GM19452 (cell line): Measurements from ENCODE around the gene ILK.

Experiments
- ATAC-seq: cut with Tn5 transposase; IDR thresholded peaks from one replicate; pipeline ENCODE4 v1.9.1; 2021; ENCODE audit not compliant: unreplicated experiment

Gene ILK

DNA sequence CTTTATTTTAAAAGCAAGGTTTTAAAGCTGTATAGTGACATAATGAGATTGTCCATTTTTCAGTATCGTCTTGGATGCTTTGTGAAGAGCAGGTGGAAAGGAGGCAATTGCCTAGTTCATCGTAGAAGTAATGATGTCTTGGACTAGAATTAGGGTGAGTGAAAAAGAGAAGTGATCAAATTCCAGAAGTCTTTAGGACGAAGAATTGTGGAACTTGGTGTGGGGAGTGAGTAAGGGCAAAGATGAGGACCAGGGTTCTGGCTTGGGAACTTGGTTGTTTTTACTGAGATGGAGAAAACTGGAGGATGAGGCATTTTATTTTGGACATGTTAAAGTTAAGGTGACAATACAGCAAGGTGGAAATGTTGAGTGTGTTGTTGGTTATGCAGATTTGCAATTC, 1.2 kb downstream of the ILK start:
- ATAC-seq = no peak

DNA sequence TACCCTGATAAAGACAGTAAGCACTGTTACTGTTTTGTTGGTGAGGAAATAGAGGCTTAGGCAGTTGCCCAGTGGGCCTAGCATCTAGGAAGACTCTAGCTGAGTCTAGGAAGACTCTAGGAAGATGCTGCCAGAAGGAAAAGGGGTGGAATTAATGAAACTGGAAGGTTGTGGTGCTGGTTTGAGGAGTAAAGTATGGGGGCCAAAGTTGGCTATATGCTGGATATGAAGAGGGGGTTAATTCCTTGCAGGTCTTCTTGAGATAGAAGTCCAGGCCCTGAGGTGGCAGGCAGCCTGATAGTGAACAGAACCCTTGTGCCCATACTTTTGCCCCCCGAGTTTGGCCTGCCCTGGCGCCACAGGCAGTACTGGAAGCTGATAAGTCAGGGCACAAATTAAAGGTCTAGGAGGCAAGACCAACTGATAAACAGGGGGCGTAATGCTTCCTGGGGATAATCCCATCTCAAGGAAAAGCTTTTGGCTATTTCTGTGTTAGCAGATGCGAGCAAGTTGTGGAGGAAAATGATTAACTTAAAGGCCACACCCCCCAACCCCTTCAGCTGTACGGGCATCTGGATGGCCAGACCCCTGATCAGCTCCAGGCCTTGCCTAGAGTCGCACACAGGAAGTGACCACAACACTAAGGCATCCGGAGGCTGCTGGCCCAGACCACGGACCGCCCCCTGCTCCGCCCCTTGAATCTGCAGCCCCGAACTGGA, 3.1 kb downstream of the ILK start:
- peak; percentile 41 for ATAC-seq

DNA sequence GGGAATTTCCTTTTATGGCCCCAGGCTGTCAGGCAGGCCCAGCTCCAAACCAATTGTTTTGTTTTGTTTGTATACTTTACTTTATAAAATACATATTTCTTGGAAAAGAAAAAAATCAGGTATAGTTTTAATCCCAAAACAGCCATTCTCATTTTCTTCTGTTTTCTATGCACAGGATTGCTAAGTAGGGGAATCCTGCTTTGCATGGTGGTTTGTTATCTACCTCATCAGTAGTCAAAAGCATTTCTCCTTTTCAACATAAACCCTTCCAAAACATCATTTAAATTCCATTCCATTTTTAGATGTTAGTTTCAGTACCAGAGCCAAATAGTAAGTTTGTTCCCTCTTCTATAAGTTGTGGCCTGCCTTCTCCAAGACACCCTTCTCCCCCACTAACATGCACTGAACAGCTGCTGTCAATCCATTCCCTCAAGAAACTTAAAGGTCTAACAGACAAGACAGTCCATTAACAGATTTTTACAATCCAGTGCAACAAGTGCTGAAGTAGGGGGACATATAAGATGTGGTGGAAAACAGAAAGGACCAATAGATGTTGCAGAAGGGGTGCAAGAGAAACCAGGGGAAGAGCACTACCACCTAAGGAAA, 3.7 kb downstream of the ILK start:
- no peak for ATAC-seq

DNA sequence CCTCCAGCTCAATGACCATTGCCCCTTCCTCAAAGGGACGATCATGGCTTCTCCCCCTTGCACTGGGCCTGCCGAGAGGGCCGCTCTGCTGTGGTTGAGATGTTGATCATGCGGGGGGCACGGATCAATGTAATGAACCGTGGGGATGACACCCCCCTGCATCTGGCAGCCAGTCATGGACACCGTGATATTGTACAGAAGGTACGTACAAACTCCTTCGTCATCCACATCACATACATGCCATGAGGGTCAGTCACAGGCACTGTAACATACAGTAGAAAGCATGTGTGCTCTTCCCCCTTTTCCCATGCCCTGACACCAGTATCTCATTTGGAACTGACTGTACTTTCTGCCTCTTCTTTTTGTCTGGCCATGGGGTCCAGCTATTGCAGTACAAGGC, 4.4 kb downstream of the ILK start:
- ATAC-seq = no peak

DNA sequence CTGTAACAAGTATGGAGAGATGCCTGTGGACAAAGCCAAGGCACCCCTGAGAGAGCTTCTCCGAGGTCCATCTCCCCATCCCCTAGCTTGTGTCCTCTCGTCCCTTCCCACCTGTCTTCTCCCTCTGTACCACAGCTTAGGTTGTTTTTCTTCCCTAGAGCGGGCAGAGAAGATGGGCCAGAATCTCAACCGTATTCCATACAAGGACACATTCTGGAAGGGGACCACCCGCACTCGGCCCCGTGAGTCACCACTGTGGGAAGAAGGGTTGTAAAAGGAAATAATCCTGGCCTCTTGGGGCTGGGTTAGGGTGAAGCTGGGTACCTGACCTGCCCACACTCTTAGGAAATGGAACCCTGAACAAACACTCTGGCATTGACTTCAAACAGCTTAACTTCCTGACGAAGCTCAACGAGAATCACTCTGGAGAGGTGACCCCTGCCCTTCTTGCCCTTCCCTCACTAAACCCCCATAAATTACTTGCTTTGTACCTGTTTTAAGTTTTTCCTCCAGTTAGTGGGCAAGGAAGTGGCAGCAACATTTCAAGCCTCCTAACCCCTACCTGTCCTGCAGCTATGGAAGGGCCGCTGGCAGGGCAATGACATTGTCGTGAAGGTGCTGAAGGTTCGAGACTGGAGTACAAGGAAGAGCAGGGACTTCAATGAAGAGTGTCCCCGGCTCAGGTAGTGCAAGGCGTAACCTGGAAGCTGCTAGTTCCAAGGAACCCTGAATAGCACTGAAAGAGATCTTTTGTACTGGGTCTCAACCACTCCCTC, 5.3 kb downstream of the ILK start:
- ATAC-seq = no peak

DNA sequence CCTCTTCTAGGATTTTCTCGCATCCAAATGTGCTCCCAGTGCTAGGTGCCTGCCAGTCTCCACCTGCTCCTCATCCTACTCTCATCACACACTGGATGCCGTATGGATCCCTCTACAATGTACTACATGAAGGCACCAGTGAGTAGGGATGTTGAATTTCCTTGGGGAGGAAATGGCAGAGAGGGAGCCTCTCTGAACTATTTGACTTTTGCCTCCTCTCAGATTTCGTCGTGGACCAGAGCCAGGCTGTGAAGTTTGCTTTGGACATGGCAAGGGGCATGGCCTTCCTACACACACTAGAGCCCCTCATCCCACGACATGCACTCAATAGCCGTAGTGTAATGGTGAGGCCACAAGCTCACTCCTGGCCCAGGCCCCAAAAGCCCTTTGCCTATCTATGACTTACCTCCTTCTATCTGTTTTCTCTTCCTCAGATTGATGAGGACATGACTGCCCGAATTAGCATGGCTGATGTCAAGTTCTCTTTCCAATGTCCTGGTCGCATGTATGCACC, 6.0 kb downstream of the ILK start:
- no peak for ATAC-seq

DNA sequence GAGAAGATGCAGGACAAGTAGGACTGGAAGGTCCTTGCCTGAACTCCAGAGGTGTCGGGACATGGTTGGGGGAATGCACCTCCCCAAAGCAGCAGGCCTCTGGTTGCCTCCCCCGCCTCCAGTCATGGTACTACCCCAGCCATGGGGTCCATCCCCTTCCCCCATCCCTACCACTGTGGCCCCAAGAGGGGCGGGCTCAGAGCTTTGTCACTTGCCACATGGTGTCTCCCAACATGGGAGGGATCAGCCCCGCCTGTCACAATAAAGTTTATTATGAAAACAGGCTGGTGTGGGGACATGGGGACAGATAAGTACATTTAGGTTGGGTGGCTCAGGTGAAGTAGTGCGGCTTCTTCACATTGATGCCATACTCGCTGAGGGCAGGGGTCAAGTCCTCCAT, 7.0 kb downstream of the ILK start:
- ATAC-seq = no peak

DNA sequence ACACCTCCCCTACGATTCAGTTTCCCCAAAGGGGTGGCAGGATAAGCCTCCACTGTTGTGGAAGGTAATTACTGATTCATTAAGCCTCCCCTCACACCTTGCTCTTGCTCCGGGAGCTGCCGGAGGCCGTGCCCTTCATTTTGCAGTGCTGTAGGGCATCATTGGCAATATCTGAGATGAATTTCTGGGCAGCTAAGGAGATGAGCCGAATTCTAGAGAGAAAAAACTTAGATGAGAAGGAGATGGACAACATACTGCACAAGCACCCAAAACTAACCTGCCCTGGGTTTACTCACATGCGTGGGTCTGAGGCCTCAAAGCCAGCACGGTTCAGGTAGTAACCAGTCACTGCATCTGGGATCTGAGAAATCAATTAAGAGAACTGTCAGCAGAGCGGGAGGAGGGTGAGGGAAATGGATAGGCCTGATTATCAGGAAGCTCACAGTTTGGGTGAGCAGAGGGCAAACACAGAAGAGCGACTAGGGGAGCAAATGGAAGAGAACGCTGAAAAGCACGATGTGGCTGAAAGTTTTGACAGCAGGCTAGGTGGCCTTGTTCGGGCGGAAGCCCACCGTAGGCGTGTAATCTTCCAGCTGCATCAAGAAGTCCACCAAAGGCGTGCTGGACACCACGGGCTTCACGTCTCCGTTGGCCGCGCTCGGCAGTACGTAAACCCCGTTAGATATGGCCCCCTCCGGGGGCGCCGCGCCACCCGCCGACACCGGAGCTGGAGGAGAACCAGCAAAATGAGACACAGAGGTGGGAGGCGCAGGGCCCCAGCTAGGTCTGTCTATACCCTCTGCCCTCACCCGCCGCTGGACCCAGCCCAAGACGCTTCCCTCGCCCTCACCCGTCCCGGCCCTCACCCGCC, 7.8 kb downstream of the ILK start:
- no peak for ATAC-seq

DNA sequence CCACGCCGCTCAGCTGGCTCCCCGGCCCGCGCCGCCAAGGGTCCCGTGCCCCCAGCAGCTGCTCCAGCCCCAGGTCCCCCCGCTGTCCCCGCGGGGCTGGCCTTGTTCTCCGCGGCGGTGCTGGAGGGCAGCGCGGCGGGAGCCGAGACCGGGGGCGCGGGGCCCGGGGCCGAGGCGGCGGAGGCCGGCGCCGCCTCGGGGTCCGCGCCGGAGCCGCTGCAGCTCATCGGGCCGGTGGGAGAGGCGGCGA, 8.3 kb downstream of the ILK start:
- peak; percentile 15 for ATAC-seq

DNA sequence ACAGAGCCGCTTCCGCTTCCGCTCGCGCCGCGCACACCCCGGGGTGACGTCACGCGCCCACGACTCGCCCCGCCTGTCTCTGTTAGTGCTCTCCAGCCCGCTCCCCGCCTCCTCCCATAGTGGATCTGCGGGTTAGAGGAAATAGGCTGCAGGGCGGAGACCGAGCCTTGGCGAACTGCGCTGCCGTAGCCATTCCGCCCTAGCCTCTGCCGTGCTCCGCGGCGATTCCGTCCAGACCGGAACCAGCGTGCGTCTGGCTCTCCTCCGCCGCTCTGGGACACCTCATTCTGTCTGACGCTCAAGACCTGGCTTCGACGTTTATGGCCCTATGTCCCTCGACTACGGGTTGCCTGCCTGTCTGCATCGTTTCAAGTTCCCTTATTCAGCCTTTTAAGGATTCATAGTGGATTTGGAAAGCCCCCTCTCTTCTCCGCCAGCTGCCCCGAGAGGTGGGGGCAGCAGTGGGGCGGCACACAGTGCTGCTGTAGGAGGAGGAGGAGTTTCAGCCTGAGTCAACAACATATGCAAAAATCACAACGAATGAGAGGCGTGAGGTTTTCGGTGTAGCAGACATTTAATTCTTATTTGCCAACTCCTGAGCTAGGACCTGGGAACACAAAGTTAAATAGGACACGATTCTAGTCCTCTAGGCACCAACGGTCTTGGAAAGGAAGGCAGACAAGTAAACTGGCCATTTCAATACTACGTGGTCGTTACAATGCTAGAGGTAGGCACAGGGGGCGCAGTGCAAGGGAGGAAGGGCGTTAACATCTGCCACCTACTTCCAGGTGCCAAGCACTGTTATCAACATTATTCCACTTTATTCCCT, 8.9 kb downstream of the ILK start, which contains the start of gene TAF10:
Gene TAF10 (minus strand): TSS at position 4 of the 829 bp plus-strand sequence. CDS start 27 bp downstream, outside the sequence.
- ATAC-seq = peak; percentile 91

DNA sequence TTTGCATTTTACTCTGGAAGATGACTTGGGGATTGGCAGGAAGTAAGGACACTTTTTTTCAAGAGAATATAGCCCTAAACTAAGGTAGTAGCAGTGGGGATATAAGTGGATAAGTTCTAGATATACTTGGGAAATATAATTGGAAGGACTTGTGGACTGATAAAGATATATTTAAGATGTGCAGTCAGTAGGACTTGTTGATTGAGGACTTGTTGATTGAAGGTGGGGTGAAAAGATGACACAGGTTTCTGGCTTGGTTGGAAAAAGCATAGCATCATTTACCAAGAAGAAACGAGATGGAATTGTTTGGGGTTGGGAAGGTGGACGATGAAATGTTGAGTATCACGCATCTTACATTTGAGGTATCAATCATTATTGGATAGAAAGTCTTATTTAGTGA, 9.9 kb downstream of the ILK start:
- ATAC-seq = no peak

DNA sequence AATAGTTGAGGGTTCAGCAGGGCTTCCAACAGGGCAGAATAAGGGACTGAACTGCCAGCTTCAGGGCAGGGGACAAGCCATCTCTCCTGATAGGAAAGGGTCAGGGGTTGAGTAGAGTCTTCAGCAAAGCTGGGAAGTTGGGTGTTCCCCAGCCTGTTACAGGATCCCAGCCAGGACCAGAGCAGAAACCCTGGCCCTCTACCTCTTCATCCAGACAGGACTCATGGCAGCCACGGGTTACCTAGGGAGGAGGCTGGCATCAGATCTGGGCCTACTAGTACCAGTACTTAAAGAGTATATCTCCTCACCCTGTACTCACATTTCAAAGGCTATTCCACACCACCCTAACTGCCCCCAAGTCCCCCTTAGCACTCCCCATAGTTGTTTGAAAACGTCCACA, 10.9 kb downstream of the ILK start:
- no peak for ATAC-seq

DNA sequence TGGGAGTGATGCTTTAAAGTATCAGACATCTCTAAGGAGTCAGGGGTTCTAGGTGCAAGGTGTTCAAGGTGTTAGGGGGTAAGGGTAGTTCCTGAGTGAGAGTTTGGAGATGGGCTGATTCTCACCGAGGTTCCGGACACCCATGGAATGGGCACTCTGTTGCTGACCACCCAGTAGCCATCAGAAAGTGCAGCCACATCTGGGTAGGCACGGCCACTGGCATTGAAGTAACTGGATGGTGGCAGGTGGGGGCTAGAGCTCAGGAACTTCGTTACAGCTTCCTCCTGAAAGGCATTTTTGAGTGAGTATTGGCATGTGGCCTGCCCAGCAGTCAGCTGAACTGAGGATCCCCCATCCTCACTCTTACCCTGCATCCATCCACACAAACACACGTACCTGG, 11.5 kb downstream of the ILK start:
- ATAC-seq = no peak

DNA sequence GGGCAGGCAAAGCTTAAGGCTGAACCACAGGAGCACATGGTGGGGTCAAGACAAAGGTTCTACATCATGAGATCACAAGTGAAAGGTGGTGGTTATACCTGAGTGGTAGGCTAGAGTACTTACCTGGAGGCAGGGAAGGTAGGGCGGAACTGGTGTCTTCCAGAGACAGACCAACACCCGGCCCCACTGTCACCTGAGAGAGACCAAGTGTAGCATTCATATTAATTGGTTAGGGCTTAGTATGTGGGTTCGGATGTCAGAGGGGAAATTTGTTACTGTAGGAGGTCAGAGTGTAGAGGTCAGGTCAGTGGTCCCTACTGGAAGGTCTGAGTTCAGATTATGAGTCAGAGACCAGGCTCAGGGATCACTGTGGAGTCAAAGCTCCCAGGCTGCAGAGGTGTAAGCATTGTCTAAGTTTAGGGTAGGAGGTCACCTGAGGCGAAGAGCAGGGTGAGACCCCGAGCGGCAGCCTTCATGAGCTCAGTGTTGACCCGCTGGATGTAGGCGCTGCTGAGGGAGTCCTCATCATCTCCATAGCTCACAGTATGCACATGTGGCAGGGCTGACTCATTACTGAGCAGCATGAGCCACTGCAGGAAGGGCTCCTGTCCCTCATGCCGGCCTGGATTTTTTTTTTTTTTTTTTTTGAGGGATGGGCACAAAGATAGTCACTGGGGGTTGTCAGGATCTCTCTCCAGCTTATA, 12.5 kb downstream of the ILK start:
- ATAC-seq = no peak

DNA sequence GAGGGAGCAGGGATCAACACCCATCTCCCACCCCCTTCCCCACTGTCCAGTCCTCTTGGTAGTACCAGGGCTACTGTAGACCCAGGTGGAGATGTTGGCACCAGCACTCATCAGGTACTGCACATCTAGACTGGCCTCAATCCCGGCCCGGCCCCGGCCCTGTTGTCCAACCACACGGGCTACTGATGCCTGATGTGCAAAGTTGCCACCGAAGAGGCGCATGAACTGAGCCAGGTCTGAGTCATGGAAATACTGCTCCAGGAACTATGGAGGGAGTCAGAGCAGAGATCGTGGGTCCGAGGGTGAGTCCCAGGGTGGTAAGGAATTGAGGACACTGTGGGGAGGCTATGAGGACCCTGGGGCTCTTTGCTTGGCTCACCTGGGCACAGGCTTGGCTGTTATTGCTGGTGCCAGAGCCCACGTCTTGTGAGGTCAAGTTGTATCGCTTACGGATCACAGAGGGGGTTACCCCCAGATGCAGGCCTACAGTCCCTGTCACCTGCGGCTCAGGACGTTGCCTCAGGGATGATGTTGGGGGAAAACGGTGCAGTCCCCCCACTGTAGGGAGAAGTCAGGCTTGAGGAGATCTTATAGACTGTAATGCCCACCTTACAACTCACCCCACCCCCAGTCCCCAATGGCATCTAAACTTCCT, 13.1 kb downstream of the ILK start:
- no peak for ATAC-seq

DNA sequence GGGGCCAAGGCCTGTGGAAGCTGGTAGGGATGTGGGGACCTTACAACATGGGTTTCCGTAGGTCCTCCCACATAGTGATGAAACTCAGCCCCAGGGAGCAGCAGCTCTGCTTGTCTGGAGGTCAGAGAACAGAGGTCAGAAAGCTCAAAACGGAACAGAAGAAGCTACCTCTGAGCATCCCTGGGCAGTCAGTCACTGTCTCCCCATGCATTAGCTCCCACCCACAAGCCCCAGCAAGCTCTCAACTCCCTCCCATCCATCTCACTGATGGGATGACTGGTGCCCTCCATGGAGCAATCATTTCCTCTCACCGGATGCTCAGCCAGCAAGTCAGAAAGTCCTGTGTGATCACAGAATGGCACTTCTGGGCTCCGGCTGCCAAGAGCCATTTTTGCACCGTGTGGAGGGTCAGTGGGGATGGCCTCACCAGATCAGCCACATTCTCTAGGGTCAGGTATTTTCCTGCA, 13.8 kb downstream of the ILK start:
- no peak for ATAC-seq

DNA sequence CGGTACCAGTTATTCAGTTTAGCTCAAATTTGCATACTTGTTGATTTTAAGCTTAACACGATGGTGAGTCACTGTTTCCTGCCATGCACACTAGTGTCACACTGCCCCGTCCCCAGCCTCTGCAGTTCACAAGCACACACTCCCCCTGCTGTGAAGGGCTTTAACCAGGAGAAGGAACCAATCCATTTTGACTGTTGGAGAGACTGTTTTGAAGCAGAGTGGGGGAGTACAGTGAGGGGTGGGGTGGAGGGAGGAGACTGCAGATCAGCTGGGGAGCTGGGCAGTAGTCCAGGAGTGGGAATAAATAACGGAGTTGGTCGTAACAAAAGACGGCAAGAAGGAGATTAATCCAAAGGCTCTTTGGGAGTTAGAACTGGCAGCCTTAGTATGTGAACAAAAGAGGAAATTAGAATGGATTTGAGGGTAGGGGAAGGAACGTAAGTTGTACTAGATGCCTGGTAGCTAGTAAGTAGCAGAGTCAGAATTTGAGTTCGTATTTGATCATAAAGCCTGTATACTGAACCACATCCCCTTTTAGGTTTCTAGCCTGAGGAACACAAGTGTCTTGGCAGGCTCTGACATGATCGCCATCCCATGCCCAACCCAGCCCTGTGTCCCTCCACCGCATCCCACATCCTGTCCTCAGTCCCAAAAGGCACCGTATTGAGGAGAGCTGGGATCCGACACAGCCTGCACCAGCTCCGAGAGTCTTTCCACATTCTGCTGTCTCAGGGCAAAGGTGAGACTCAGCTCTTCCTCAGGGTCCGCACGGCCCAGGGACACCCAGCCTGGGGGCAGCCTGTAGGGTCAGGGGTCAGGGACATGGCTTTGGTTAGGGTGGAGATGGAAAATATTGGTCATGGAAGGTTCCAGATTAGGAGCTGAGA, 14.8 kb downstream of the ILK start:
- ATAC-seq = no peak
